GM21367 (cell line): Measurements from ENCODE around the gene ZNF598.
A peak's percentile ranks its signal among the peaks of the same experiment; 100 is the strongest.

Experiments used
- ATAC-seq: cut with Tn5 transposase; IDR thresholded peaks from one replicate; pipeline ENCODE4 v1.9.1; 2021; ENCODE audit not compliant: unreplicated experiment

ZNF598 gene

DNA sequence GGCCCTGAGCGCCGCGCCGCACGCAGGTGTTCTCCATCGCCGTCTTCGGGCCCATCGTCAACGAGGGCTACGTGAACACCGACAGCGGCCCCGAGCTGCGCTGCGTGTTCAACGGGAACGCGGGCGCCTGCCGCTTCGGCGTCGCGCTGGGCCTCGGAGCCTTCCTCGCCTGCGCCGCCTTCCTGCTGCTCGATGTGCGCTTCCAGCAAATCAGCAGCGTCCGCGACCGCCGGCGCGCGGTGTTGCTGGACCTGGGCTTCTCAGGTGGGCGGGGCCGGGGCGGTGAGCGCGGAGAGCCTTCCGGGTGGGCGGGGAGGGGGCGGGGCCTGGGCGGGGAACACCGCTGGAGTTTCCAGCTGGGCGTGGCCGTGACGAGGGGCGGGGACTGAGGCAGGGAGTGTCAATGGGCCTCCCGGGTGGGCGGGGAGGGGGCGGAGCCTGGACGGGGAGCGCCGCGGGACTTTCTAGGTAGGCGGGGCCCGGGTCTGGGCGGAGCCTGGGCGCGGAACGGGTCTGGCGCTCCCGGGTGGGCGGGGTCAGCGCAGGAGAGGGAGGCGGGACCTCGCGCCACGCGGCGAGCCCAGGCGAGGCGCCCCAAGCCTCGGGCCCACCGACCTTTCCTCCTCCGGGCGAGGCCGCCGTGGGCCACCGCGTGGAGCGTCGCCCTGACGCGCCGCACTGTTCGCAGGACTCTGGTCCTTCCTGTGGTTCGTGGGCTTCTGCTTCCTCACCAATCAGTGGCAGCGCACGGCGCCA is 17.5 kb downstream of the ZNF598 start:
- peak; percentile 36 for ATAC-seq

- no peak for ATAC-seq
Observed at GRCh38 chr16:1991588-1991947, 18.1 kb downstream of the ZNF598 start.

DNA sequence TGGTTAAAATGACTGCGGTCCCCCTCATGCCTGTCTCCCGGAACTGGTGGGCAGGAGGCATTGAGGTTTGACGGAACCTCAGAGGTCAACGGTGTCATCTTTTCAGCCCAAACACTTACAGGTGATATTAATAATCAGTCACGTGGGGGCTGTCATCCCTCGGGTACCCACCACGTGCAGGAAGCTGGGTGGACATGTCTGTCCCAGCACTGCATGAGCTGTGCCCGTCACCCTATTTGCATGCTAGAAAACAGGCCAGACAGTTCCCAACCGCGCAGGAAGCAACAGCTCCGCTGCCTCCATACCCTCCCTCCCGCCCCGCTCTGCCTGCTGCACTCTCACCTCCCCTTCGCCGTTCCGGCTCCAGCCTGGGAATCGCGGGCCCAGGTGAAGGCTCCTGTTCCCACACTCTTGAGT is 18.5 kb downstream of the ZNF598 start:
- peak; percentile 27 for ATAC-seq

DNA sequence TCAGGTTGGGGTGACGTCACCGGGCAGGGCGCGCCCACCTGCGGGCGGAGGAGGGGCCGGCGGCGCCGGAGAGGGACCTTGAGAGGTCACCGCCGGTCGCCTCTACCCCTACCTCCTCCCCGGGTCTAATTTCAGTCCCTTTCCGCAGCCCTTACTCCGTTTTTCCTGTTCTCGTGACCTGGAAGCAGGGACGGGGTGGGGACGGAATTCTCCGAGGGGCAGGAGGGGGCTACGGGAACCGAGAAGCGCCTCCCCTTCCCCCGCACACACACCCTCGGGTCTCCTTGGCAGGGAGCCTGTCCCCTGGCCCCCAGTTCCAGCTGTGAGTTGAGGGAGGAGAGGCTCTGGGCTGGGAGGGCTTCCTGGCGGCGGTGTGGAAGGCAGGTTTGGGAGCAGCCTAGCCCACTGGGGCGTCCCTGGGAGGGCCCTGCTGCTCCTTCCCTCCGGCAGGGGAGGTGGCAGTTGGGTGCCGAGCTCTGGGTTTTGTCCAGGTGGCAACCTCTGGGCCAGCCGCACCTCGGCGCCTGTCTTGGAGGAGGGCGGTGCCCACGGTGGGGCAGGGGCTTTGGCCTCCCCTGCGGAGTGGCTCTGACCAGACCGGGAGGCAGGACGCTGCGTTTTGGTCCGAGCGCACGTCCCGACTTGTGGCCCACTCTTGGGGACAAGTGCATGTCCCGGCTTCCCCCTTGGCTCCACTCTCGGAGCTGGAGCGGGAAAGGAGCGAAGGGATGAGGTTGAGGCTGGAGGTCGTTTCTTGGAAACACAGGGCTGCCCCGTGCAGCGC is 19.1 kb downstream of the ZNF598 start:
- no peak for ATAC-seq

DNA sequence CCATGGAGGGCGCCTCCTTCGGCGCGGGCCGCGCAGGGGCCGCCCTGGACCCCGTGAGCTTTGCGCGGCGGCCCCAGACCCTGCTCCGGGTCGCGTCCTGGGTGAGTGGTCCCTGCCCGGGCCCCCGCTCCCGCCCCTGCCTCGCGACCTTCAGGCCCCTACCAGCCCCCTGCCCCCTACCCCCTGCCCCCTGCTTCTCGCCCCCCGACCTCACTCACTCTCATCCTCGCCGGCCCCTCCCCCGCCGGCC is 19.6 kb downstream of the ZNF598 start:
- ATAC-seq = no peak

DNA sequence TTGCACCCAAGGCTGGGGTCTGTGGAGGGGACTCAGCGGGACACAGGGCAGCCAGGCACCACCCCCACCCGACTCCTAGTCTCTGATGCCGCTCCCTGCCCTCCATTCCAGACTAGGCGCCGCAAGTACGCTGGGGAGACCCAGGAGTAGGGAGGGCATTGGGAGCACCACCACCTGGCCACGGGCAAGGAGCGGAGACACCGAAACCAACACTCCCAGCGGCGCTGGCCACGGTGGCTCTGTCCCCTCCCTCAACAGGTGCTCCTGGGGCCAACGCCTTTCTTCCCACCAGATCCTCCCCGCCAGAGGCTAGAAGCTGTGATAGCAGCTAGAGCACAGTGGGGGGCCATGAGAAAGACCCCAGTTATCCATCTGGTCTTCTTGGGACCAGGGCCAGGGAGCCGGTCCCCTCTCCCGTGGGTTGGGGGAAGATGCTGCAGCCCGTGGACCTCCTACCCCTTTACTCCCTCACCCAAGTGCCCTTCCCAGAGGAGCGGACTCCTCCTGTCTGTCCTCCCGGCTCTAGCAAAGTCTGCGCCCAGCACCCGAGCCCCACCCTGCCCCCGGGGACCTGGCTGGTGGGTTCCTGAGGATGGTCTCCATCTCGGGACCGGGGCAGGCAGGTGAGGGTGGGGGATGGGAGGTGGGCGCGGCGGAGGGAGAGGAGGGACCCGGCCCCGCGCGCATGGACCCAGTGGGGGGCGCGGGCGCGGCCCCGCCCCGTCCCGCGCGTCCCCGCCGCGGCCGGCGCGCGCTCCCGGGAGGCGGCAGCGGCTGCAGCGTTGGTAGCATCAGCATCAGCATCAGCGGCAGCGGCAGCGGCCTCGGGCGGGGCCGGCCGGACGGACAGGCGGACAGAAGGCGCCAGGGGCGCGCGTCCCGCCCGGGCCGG is 20.2 kb downstream of the ZNF598 start, which contains the start of gene SYNGR3:
Gene SYNGR3, plus strand, starts transcription at position 762 of the 892 bp plus-strand sequence. CDS start 133 bp downstream, outside the sequence.
- ATAC-seq = no peak

DNA sequence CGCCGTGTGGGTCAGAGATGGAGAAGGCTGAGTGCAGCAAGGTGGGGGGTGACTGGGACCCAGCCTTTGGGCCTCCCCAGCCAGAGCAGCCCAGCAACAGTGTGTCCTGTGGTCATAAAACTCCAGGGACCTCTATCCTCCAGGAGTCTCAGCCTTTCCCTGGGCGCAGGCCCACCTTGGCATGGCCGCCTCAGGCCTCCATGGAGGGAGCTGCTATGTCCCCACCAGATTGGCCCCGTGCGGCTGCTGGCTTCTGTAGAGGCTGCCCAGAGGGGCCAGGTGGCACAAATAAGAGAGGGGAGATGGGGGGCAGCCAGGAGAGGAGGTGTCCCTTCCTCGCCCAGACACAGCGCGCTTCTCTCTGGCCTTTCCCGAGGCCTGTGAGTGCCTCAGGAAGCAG is 22.4 kb downstream of the ZNF598 start:
- no peak for ATAC-seq

DNA sequence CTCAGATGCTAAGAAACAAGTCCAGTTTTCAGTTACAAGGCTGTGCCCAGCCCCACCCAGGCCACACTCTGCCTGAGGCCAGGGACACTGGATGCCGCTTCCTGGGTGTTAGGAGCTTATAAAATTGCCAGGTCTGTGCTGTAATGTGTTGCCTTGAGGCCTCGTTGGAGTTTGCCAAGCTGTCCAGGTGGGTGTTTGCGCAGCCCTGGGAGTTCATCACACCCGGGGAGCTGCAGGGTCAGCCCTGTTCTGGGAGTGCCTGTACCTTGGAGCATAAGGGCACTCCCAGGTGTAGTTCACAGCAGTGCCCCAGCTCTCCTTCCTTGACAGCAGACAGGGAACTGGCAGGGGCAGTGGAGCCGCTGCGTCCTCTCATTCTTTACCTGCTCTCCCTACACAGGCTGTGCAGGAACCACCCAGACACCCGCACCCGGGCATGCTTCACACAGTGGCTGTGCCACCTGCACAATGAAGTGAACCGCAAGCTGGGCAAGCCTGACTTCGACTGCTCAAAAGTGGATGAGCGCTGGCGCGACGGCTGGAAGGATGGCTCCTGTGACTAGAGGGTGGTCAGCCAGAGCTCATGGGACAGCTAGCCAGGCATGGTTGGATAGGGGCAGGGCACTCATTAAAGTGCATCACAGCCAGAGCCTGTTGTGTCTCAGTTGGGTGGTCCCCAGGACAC is 24.0 kb downstream of the ZNF598 start:
- no peak for ATAC-seq

- ATAC-seq = no peak
Observed at GRCh38 chr16:1984347-1985225, 25.0 kb downstream of the ZNF598 start.

- ATAC-seq = peak; percentile 68
Observed at GRCh38 chr16:1983544-1984346, 25.9 kb downstream of the ZNF598 start, which contains the start of gene GFER. Gene GFER, plus strand, starts transcription at chr16:1984193. Its CDS starts 26 bp downstream, at chr16:1984219.

GRCh38 chr16:1982991-1983543 is 26.6 kb downstream of the ZNF598 start:
- no peak for ATAC-seq

DNA sequence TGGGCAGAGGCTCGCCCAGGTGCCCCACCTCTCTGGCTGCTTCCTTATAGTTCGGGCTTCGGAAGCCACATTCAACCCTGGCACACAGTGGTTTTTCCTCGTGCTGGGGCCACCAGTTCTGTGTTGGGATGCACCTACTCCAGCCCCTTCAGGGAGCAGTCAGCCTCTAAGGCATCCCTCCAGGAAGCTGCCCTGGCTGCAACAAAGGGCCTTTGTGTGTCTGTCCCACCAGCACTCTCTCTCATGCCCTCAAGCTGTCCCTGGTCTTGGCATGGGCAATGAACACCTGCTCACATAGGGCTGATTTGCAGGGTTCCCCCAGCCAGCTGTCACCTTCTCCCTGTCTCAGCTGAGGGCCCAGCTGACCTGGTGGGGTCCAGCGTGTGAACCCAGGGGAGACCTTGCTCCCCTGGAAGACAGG is 27.6 kb downstream of the ZNF598 start:
- ATAC-seq = no peak

DNA sequence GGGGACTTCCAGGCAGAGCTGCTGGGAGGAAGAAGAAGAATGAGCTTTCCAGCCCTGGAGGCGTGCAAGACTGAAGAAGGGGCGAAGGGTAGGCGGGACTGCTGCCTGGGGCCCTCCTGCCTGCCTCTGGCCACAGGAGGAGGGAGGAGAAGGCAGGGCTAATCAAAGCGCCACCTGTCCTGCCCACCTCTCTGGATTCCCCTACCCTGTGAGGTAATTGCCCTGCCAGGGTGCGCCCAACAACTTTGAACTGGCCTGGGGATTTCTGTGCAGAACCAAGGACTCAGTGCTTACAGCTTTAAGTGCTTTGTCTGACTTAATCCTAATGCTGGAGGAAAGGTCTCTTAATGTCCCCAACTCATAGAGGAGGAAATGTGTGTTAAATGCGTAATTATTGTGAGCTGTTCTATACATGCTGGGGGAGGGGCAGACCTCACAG is 28.2 kb downstream of the ZNF598 start, which contains the start of gene NOXO1:
Gene NOXO1, minus strand, starts transcription at position 72 of the 439 bp plus-strand sequence. CDS start 290 bp downstream, outside the sequence.
- no peak for ATAC-seq

DNA sequence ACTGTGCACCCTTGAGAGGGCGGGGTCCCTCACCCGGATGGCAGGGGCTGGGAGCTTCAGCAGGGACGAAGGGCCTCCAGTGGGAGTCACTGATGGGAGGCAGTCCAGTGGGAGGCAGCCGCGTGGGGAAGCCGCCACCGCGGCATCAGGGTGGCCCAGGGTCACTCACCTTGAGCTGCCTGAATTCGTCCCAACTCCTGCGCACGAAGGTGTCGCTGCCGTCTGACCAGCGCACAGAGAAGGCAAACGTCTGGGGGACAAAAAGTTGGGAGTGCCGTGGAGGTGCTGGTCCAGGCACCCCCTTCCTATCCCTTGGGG is 28.9 kb downstream of the ZNF598 start:
- no peak for ATAC-seq

DNA sequence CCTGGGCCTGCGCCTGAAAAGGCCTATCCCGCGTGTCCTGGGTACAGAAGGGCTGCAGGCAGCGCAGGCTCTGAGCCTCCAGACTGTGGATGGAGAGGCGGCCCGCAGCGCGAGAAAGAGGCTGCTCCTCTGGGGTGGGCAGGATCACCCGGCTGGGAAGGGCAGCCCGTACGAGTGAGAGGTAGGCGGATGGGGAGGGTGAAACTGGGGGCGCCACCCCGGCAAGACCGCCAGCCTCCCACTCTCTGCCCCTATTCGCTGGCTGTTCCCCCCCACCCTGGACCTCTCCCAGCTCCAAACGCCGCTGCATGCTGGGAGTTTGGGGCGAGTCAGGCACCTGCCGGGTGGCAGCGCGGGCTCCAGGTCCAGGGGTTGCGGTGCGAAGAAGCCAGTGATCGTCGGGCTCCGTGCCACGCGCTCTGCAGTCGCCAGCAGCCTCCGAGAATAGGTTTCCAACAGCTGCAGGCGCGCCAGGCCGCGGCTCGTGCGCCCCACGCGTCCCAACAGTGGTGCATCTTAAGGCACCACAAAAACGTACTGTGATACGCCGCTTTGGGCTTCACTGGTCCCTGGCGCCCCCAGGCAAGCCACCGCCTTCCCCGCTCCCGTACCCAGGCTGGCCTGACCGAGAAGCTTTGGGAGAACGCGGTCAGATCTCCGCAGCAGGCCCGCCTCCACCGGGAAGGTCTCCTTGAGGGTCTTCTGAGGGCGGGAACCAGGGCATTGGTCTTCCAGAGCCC is 29.4 kb downstream of the ZNF598 start:
- no peak for ATAC-seq

GRCh38 chr16:1979271-1980029 is 30.2 kb downstream of the ZNF598 start:
- ATAC-seq = no peak

DNA sequence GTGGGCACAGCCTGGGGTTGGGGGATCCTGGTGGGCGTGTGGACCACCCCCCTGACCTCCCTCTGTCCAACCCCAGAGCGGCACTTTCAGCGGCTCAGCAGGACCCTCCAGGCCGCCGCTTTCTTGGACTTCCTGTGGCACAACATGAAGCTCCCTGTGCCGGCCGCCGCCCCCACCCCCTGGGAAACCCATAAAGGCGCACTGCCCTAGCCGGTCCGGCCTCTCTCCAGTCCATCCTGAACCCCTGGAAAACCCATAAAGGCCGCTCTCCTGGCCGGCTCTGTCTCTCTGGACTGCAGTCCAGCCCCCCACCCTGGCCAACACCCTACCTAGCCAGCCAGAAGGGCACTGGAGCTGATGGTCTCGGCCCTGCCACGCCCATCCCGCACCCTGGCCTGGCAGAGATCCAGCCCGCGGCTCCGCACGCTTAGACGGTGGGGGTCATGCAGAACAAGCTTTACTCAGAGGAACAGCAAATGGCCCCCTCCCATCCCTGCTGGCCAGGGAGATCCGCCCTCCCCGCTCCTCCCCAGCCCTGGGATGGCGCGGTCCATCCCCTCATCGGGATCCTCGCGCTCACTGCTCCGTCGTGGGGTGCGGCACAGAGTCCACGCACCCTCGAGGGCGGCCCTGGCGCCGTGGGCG is 31.0 kb downstream of the ZNF598 start:
- ATAC-seq = no peak
